Karpas-422 (cell line): Measurements from ENCODE around the gene FPR3. TPM values are rescaled to one million over a fixed set of nuclear protein-coding genes. Genes with fewer than 3 reads are reported as not detected.

Experiments
- DNase-seq: peaks from one replicate; pipeline ENCODE4 v3.0.0-alpha.2; 2015
- H2AFZ ChIP-seq: fragments of 200-600 bp; sonication (generic); 2 replicates; pipeline ENCODE4 v1.6.1; 2014; ENCODE audit warnings: antibody characterized with exemption, low read length, mixed read lengths
- H3K27ac ChIP-seq: fragments of 200-600 bp; sonication (generic); 2 replicates; pipeline ENCODE4 v1.5.1; 2014; ENCODE audit warnings: mild to moderate bottlenecking, low read length, moderate library complexity
- H3K27me3 ChIP-seq: fragments of 200-600 bp; sonication (generic); 2 replicates; pipeline ENCODE4 v1.6.1; 2014; ENCODE audit warnings: low read length, mixed read lengths
- H3K36me3 ChIP-seq: fragments of 200-600 bp; sonication (generic); 2 replicates; pipeline ENCODE4 v1.6.1; 2014; ENCODE audit warnings: low read length, mixed read lengths; ENCODE audit not compliant: insufficient read depth
- H3K4me1 ChIP-seq: fragments of 200-600 bp; sonication (generic); 2 replicates; pipeline ENCODE4 v1.6.1; 2014; ENCODE audit warnings: mild to moderate bottlenecking, low read length, mixed read lengths
- H3K4me2 ChIP-seq: fragments of 200-600 bp; sonication (generic); 2 replicates; pipeline ENCODE4 v1.6.1; 2014; ENCODE audit warnings: low read length, low read depth, mild to moderate bottlenecking; ENCODE audit not compliant: poor library complexity, severe bottlenecking
- H3K4me3 ChIP-seq: fragments of 200-600 bp; sonication (generic); 2 replicates; pipeline ENCODE4 v1.5.1; 2014; ENCODE audit warnings: mild to moderate bottlenecking, antibody characterized with exemption, low read length, mixed read lengths
- H3K79me2 ChIP-seq: fragments of 200-600 bp; sonication (generic); 2 replicates; pipeline ENCODE4 v1.6.1; 2014; ENCODE audit warnings: mild to moderate bottlenecking, low read length, mixed read lengths
- H3K9ac ChIP-seq: fragments of 200-600 bp; sonication (generic); 2 replicates; pipeline ENCODE4 v1.6.0; 2014; ENCODE audit warnings: low read length
- H3K9me2 ChIP-seq: fragments of 200-600 bp; sonication (generic), shearing (Covaris generic); replicated peaks from 2 replicates; pipeline ENCODE4 v1.6.0; 2014; ENCODE audit warnings: mild to moderate bottlenecking, low read length, moderate library complexity; ENCODE audit not compliant: insufficient read depth
- H3K9me3 ChIP-seq: fragments of 300-700, 200-600 bp; sonication (generic); 2 replicates; pipeline ENCODE4 v1.6.1; 2014; ENCODE audit warnings: low read length, mixed read lengths
- H4K20me1 ChIP-seq: fragments of 200-600 bp; sonication (generic); 2 replicates; pipeline ENCODE4 v1.6.1; 2014; ENCODE audit warnings: mild to moderate bottlenecking, antibody characterized with exemption, low read length, low read depth; ENCODE audit not compliant: insufficient read depth
- total RNA-seq: library from RNA; depleted of rRNA; stranded (reverse); fragments of >200 nt; shearing (Covaris generic); gene quantifications from 2 replicates; pipeline ENCODE4 v1.2.3, GENCODE V29; 2014; ENCODE audit warnings: low replicate concordance

The FPR3 gene
- total RNA-seq, 1 experiment from 2014 or later: not detected

DNA sequence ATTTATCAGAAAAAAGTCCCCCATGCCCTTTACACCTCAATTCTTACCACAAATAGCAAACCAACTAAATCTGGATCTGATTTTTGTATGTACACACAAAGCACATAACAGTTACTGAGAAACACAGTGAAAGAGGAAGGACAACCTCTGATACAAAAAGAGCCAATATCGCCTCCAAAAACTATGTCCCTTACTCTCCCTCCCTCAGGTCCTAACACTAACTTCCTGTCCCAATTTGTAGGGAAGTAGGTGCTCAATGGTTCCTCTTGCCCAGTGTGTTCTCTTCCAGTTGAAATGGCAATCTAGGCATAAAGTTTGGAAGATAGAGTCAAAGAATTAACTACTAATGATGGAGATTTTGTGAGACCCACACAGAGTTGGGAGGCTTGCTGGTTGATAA is 15.8 kb upstream of the FPR3 start:
- DNase-seq: no peak
- H3K9ac ChIP-seq: no peak overlapping the region
- H3K9me3 ChIP-seq: no peaks in the 10 kb centered on the region
- H2AFZ ChIP-seq: no peak overlapping the region
- no peaks in the 10 kb centered on the region for H3K9me2 ChIP-seq
- no peak overlapping the region for H3K27ac ChIP-seq
- H3K4me1 ChIP-seq: peaks cover 10% of the 10 kb centered on the region
- no peaks in the 10 kb centered on the region for H3K36me3 ChIP-seq
- H3K4me3 ChIP-seq: no peak overlapping the region
- no peaks in the 10 kb centered on the region for H3K27me3 ChIP-seq
- no peaks in the 10 kb centered on the region for H3K79me2 ChIP-seq
- no peak overlapping the region for H3K4me2 ChIP-seq
- no peaks in the 10 kb centered on the region for H4K20me1 ChIP-seq

DNA sequence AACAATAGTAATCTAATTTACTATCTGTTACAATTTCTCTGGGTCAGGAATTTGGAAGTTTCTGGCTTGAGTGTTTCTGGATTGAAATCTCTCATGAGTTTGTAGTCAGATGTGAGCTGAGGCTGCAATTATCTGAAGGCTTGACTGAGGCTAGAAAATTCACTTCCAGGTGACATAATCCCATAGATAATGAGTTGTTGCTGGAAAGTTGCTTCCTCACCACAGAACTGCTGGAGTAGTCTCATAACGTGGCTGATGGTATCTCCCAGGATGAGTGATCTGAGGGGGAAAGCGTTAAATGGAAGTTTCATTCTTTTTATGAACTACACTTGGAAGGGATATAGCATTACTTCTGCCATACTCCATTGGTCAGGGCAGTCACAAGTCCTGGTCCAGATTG is 15.3 kb upstream of the FPR3 start:
- H4K20me1 ChIP-seq: no peaks in the 10 kb centered on the region
- H3K27ac ChIP-seq: no peak overlapping the region
- DNase-seq: no peak
- no peak overlapping the region for H2AFZ ChIP-seq
- no peaks in the 10 kb centered on the region for H3K79me2 ChIP-seq
- no peak overlapping the region for H3K4me3 ChIP-seq
- H3K9ac ChIP-seq: no peak overlapping the region
- no peaks in the 10 kb centered on the region for H3K36me3 ChIP-seq
- peaks cover 14% of the 10 kb centered on the region for H3K4me1 ChIP-seq
- no peaks in the 10 kb centered on the region for H3K9me2 ChIP-seq
- H3K27me3 ChIP-seq: no peaks in the 10 kb centered on the region
- H3K4me2 ChIP-seq: no peak overlapping the region
- no peaks in the 10 kb centered on the region for H3K9me3 ChIP-seq

DNA sequence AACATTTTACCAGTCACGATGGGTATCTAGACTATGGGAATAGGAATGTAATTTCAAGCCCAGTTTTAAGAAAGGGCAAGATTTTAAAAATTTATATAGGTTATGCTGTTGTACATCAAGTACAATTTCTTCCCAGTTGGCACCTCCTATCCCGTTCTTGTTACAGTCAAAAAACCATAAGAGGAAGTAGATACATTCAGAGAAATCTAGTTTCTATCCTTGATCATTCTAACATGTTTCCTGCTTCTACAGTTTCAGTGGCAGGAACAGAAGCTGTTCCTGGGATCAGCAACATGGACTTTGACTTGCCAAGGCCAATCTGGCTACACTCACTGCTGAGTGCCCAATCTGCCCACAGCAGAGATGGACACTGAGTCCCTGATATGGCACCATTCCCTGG is 14.7 kb upstream of the FPR3 start:
- peaks cover 20% of the 10 kb centered on the region for H3K4me1 ChIP-seq
- H2AFZ ChIP-seq: no peak overlapping the region
- no peak overlapping the region for H3K4me3 ChIP-seq
- no peaks in the 10 kb centered on the region for H3K9me2 ChIP-seq
- no peak for DNase-seq
- no peak overlapping the region for H3K4me2 ChIP-seq
- H3K27me3 ChIP-seq: no peaks in the 10 kb centered on the region
- H4K20me1 ChIP-seq: no peaks in the 10 kb centered on the region
- H3K9ac ChIP-seq: no peak overlapping the region
- no peaks in the 10 kb centered on the region for H3K9me3 ChIP-seq
- H3K36me3 ChIP-seq: no peaks in the 10 kb centered on the region
- H3K79me2 ChIP-seq: no peaks in the 10 kb centered on the region
- H3K27ac ChIP-seq: no peak overlapping the region

DNA sequence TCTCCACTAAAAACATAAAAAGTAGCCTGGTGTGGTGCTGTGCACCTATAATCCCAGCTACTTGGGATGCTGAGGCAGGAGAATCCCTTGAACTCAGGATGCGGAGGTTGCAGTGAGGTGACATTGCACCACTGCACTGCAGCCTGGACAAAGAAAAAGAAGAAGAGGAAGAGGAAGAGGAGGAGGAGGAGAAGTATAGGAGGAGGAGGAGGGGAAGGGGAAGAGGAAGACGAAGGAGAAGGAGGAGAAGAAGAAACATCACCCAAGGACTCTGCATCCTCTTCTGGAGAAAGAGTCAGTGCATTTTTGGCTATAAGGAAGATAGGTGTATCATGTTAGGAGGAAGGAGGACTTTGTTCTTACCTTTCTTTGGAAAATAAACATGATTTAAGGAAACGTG is 13.0 kb upstream of the FPR3 start:
- Histone ChIP-seq H4K20me1 (no peaks in the 10 kb centered on the region), H3K4me2 (no peak overlapping the region), H3K27ac (no peak overlapping the region), H3K9me3 (no peaks in the 10 kb centered on the region), H3K4me1 (peaks cover 29% of the 10 kb centered on the region), H2AFZ (no peak overlapping the region), H3K9me2 (no peaks in the 10 kb centered on the region), H3K27me3 (no peaks in the 10 kb centered on the region), H3K36me3 (no peaks in the 10 kb centered on the region), H3K79me2 (no peaks in the 10 kb centered on the region), H3K9ac (no peak overlapping the region), H3K4me3 (no peak overlapping the region)
- DNase-seq: no peak

DNA sequence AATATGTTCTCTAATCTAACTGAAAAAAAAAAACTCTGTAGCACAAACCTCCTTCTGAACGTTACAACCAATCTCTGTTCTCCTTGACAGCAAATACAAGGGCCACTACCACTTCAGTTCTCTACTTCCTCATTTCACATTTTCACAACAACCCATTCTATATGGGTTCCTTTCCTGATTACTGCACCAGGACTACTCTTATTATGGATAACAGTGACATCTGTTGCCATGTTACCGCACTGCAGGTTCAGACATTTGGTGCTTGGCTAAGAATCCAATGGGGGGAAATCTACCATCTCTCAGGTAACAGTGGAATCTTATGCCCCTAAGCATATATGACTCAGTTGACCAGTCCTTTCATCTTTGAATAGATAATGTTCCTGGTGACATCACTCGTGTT is 11.6 kb upstream of the FPR3 start:
- H3K27me3 ChIP-seq: no peaks in the 10 kb centered on the region
- H3K27ac ChIP-seq: no peak overlapping the region
- no peaks in the 10 kb centered on the region for H3K9me2 ChIP-seq
- H2AFZ ChIP-seq: no peak overlapping the region
- H4K20me1 ChIP-seq: no peaks in the 10 kb centered on the region
- H3K4me3 ChIP-seq: no peak overlapping the region
- H3K79me2 ChIP-seq: no peaks in the 10 kb centered on the region
- H3K36me3 ChIP-seq: no peaks in the 10 kb centered on the region
- peaks cover 25% of the 10 kb centered on the region for H3K4me1 ChIP-seq
- no peaks in the 10 kb centered on the region for H3K9me3 ChIP-seq
- DNase-seq: peak; percentile 87
- no peak overlapping the region for H3K4me2 ChIP-seq
- H3K9ac ChIP-seq: no peak overlapping the region

DNA sequence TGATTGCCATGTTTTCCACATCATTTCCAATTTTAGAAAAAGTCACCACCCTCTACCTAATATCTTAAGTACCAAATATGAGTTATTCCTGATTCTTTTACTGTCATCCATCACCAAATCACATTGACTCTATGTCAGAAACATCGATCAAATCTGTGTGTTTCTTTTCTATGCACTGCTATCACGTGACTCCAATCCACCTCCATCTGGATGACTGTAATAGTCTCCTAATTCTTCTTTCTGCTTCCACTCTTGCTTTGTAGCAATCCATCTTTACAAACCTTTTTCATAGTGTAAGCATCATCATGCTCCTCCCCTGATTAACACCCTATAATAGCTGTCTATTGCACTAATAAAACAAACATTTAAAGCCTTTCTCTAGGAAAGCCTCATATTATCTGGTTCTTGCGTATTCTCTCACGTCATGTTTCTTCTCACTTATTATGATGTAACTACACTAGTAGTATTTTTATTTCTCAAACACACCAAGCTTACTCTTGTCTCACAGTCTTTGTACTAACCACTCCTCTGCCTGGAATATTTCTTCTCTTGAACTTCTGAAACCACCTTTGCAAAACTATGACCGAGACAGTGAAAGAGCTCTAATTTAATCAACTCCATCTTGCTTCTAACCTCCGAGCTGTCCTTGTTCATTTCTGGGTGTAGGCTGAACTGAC is 10.7 kb upstream of the FPR3 start:
- DNase-seq: no peak
- Histone ChIP-seq H3K9me3 (no peaks in the 10 kb centered on the region), H3K27ac (no peak overlapping the region), H2AFZ (no peak overlapping the region), H3K27me3 (no peaks in the 10 kb centered on the region), H3K4me1 (peaks cover 25% of the 10 kb centered on the region), H3K79me2 (no peaks in the 10 kb centered on the region), H3K9me2 (no peaks in the 10 kb centered on the region), H3K4me3 (no peak overlapping the region), H3K36me3 (no peaks in the 10 kb centered on the region), H3K4me2 (no peak overlapping the region), H3K9ac (no peak overlapping the region), H4K20me1 (no peaks in the 10 kb centered on the region)

DNA sequence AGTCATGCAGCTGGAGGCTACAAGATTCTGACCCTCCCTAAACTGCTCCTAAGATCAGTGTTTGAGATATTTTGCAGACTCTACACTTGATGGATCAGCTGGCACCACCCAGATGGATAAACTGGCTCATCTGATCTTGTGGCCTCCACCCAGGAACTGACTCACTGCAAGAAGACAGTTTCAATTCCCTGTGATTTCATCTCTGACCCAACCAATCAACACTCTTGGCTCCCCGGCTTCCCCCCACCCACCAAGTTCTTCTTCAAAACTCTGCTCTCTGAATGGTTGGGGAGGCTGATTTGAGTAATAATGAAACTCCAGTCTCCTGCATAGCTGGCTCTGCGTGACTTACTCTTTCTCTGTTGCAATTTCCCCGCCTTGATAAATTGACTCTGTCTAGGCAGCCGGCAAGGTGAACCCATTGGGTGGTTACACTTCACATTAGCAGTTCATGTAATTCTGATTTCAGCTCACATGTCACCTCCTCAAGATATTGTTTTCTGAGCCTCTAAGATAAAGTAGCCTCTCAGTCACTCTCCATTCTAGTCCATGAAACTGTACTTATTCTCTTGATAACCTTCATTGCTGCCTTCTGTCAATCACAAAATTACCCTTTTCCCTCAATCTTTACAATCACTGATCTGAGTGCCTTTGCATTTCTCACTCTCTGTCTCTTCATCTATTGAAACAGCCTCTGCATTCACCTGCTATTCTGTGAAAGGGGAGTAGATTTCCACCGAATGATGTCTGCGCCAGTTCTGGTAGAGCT is 9.9 kb upstream of the FPR3 start:
- H2AFZ ChIP-seq: no peak overlapping the region
- H3K4me2 ChIP-seq: peak overlapping the region; percentile 3
- H3K36me3 ChIP-seq: no peaks in the 10 kb centered on the region
- DNase-seq: peak; percentile 85
- no peak overlapping the region for H3K27ac ChIP-seq
- H3K9ac ChIP-seq: no peak overlapping the region
- H3K27me3 ChIP-seq: no peaks in the 10 kb centered on the region
- H3K4me3 ChIP-seq: no peak overlapping the region
- no peaks in the 10 kb centered on the region for H3K79me2 ChIP-seq
- H3K4me1 ChIP-seq: peaks cover 23% of the 10 kb centered on the region
- no peaks in the 10 kb centered on the region for H3K9me3 ChIP-seq
- H3K9me2 ChIP-seq: no peaks in the 10 kb centered on the region
- no peaks in the 10 kb centered on the region for H4K20me1 ChIP-seq

DNA sequence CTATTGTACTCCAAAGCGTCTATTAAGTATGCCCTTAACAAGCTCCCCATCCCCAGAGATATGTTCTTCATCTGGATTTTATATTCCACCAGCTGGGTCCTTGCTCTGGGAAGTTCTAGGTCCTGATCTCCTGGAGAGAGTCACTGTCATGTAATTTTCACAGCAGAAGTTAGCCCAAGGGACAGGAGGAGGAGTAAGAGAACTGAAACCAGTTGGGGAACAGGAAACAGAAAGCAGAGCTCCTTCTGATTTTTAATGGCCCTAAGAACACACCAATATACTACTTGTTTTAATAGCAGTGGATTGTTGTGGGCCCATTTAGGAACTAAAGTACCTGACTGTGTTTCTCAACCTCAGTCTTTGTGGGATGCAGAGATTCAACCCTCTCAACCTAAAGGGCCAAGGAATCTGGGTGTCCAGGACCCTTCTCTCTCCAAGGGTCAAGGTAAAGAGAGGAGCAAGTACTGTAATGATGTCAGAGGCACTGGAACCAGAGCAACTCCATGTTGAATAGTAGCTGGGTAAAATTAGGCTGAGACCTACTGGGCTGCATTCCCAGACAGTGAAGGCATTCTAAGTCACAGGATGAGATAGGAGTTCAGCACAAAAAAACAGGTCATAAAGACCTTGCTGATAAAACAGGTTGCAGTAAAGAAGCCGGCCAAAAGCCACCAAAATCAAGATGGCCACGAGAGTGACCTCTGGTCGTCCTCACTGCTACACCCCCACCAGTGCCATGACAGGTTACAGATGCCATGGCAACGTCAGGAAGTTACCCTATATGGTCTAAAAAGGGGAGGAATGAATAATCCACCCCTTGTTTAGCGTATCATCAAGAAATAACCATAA is 8.1 kb upstream of the FPR3 start:
- H3K27me3 ChIP-seq: no peaks in the 10 kb centered on the region
- DNase-seq: peak; percentile 62
- no peak overlapping the region for H3K27ac ChIP-seq
- H3K9me2 ChIP-seq: no peaks in the 10 kb centered on the region
- no peak overlapping the region for H3K9ac ChIP-seq
- no peak overlapping the region for H2AFZ ChIP-seq
- H3K36me3 ChIP-seq: no peaks in the 10 kb centered on the region
- no peaks in the 10 kb centered on the region for H3K9me3 ChIP-seq
- H3K4me1 ChIP-seq: peaks cover 19% of the 10 kb centered on the region
- no peak overlapping the region for H3K4me3 ChIP-seq
- no peak overlapping the region for H3K4me2 ChIP-seq
- H3K79me2 ChIP-seq: no peaks in the 10 kb centered on the region
- H4K20me1 ChIP-seq: no peaks in the 10 kb centered on the region
